Hematopoietic multipotent progenitor cell (in vitro differentiated cells): Measurements from ENCODE around the gene TAOK2. TPM values are rescaled to one million over a fixed set of nuclear protein-coding genes. Genes with fewer than 3 reads are reported as not detected.
"Not testable (repeated sequence)": the region's sequence is repeated elsewhere in the genome, so short reads cannot be mapped to it uniquely, and the experiment has no call there.

ENCODE experiments used
- DNase-seq, 3 donors: peaks; one replicate each; pipeline ENCODE4 v3.0.0-alpha.2; 2011 to 2015; ENCODE audit warnings: low read depth in 2 of 3, low spot score in 2 of 3
- total RNA-seq: library from RNA; depleted of rRNA; stranded (reverse); fragments of >200 nt; gene quantifications from one replicate; pipeline ENCODE4 v1.2.3, GENCODE V29; 2012

TAOK2 gene
- 29.1 TPM for total RNA-seq

DNA sequence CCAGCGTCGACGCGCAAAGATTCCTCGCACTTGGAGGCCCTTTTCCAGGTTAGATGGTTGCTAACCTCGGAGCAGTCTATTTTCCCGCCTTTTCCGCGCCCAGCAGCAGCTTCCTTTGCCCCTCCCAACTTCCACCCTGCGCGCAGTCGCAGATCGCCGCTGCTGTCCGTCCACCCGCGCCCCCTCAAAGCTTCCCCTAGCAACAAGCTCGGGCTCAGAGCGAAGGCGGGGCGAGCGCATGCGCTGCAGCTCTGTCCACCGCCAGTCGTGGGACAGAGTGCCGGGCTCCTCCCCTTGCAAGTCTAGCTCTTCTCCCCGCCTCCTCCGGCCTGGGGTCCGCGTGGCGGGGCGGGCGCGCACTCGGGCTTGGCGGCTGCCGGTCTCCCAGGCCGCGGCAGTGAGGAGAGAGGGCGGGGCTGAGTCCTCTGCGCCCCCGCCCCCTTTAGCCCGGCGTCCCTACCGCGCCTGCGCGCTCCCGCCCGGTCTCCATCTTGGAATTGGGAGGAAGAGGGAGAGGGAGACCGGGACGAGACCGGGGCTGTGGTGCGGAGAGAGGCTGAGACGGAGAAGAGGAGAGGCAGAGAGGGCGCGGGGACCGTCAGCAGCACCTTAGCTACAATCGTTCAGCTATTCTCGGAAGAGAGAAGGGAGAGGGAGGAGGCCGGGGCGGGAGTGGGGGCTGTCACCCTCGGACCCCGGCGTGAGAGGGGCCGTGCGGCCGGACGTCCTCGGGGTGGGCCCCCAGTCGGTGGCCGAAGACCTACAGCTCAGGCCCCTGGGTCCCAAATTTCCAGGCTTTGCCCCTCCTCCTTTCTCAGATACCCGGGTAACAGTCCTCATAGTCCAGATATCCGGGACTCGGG, at the start of gene TAOK2:
Gene TAOK2, plus strand, starts transcription at position 485 of the 863 bp plus-strand sequence. CDS start 3,905 bp downstream, outside the sequence.
- DNase-seq: peak; percentile 90 to 99 (median 99)

DNA sequence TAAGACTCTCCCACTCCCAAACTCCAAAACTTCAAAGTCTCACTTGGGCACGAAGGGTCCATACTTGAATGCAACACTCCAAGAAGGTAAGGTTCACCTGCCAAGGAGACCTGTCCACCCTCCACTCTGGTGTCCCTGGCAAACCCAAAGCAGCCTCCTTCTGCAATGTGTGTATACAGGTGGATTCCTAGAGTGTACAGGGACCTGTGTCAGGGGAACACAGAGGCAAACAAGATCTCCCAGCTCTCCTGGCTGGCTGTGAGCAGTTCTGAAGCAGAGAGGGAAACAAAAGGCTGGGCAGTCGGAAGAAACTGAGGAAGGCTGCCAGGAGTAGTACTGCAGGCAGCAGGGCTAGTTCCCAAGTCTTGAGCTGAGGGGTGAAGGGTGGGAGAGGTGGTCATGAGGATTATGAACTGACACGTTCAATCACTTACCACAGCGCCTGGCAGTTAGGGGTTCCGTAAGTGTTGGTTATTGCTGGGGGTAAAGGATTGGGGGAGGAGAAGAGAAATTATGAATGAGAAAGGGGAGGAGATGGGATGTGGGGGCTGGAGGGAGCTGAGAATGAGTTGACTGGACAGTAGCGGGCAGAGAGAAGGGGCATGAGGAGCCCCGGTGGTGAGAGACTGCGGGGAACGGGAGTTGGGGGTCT, 48.4 kb upstream of the TAOK2 start:
- DNase-seq: peak in 1 of 3 donors; percentile 24

DNA sequence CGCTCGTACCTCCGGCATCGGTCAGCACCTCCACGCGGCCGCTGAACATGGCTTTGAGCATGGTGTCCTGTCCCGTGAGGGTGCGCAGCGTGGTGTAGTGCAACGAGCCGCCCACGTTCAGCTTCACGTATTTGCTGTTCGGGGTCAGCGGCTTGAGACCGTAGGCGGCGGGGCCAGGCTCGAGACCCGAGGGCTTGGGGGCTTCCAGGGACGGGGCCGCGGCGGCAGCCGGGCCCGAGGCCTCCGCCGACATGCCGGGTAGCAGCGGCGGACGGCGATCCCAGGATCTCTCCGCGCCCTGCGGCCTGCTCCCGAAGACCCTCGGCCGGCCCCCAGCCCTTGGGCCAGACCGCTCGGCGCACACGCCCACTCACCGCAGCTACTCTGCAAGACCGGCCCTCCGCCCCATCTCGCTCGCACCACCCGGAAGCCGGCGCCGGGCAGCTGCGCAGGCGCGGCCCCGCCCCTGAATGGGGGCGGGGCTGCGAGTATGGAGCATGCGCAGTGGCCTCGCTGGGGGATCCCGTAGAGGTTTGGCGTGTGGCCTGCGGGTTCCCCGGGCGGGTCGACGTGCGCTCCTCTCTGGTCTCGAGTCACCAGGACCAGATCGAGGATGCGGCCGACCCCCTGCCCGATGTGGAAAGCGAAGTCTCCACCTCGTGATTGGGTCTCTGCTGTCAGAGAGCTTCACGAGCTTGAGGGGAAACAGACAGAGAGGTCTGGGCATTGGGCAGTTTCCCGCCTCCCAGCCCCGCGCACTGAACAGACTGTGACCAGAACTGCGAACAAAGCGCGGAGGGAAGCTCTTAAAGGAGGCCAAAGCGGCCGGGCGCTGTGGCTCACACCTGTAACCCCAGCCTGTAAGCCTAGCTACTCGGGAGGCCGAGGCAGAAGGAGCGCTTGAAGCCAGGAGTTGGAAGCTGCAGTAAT, 47.6 kb upstream of the TAOK2 start, which contains the start of gene KCTD13:
Gene KCTD13, minus strand, starts transcription at position 446 of the 930 bp plus-strand sequence. Its CDS starts 193 bp downstream, at position 253.
- peak; percentile 84 to 93 (median 89) for DNase-seq

DNA sequence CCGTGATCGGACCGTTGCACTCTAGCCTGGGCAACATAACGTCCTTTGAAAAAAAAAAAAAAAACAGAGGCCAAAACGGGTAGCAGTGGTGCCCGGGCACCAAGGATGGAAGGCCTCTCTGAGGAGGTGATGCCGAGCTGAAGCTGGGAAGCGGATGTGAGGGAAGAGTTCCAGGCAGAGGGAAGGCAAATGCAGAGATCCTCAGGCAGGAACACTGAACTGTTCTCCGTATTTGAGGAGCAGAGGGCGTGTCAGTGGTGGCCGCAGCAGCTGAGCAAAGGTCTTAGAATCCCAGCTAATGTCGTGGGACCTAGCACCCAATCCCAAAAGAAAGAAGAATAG, 47.0 kb upstream of the TAOK2 start:
- DNase-seq: no peak

DNA sequence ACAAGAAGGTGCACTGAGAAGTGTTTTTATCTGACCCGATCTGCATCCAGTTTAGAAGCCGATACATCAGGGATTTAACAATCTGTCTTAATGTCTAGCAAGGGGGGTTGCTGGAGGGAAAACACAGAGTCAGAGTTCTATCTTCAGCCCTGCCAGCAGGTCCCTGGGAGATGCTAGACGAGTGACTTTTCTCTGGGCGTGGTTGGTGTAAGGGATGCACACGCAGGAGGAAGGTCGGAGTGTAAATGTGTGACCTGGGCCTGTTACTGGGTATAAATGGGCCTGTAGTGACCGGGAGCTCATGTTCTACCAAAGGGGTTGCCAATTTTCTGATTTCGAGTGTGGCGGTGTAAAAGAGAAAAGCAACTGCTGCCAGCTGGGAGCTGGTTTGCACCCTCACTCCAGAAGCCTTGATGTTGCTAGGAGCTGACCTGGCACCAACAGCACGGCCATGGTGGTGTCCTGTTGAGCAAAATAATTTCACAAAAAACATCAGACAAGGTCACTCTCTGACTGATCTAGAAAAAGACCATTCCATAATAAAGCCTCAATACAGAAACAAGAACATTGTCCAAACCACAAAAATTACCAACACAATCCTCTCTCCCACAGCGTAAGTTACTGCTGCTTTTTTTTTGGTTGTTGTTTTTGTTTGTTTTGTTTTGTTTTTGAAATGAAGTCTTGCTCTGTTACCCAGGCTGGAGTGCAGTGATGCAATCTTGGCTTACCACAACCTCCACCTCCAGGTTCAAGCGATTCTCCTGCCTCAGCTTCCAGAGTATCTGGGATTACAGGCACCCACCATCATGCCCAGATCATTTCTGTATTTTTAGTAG, 46.4 kb upstream of the TAOK2 start:
- no peak for DNase-seq

DNA sequence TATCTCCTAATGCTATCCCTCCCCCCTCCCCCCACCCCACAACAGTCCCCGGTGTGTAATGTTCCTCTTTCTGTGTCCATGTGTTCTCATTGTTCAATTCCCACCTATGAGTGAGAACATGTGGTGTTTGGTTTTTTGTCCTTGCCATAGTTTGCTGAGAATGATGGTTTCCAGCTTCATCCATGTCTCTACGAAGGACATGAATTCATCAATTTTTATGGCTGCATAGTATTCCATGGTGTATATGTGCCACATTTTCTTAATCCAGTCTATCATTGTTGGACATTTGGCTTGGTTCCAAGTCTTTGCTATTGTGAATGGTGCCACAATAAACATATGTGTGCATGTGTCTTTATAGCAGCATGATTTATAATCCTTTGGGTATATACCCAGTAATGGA, 41.9 kb upstream of the TAOK2 start:
- DNase-seq: not testable (repeated sequence)

DNA sequence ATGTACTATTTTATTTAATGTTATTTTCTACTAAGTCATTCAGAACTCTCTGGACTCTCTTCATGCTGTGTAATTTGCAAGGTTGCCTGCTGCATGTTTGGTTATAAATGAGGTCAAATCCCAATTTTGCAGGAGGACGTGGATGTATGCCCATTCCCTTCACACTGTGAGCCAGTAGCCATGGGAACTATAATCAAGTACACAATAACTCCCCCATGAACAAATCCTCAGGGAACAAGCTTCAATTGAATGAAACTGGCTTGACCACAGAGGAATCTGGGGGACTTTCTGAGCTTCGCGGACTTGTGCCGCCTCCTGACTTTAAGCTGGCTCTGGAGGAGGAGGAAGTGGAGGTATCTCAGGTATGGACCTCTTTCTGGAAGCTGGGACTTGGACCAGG, 33.0 kb upstream of the TAOK2 start:
- DNase-seq: no peak

DNA sequence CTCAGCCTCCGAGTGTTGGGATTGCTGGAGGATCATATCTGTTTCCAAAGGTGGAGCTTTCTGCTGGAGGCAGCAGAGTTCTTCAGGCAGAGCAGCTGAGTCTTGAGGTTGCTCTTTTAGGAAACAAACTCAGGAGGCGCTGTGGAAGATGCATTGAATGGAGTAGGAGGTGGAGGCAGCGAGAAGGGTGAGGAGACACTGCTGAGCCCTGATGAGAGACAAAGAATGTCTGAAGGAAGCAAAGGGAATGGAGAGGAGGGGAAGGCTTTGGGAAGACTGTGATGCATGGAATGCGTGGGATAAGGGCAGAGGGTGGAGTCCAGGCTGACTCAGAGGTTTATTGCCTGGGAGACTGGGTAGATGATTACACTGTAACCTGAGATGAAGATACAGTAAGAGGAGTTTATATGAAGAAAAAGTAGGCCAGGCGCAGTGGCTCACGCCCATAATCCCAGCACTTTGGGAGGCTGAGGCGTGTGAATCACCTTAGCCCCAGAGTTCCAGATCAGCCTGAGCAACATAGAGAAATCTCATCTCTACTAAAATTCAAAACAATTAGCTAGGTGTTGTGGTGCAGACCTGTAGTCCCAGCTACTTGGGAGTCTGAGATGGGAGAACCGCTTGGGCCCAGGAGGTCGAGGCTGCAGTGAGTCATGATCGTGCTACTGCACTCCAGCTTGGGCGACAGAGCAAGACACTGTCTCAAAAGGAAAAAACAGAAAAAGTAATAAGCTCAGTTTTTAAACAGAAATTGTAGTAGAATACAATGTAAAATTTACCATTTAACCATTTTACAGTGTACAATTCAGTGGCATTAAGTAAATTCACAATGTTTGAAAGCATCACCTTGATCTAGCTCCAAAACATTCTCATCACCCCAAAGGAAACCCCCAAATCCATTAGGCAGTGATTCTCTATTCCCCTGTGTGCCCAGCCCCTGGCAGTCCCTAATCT, 29.5 kb upstream of the TAOK2 start:
- DNase-seq: no peak

DNA sequence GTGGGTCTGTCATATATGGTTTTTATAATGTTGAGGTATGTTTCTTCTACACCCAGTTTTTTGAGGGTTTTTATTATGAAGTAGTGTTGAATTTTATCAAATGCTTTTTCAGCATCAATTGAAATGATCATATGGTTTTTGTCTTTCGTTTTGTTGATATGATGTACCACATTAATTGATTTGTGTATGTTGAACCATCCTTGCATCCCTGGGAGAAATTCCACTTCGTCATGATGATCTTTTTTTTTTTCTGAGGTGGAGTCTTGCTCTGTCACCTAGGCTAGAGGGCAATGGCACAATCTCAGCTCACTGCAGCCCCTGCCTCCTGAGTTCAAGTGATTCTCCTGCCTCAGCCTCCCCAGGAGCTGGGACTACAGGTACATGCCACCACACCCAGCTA, 25.8 kb upstream of the TAOK2 start:
- DNase-seq: no peak

DNA sequence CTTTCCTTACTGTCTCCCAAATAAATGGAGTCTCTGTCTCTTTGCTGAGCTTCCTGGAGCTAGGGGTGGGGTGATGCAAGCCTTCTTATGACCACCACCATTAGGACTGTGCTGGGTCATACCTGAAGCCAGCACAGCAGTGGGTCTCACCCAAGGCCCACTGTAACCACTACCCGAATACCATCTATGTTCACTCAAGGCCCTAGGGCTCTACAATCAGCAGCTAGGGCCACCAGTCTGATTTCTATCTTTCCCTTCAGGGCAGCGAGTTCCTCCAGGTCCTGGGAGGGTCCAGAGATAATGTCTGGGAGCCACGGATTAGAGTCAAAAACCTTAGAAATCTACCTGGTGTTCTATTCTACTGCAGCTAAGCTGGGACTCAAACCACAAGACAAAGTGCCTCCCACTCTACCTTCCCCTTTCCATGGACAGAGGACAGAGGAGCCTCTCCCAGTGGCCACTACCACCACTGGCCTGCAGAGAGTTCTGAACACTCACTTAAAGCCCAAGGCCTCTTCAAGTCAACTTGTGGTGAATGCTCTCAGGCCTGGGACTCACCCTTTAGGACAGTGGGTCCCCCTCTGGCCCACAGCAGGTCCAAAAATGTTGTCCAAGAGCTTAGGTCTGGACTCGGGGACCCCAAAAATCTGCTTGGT, 22.7 kb upstream of the TAOK2 start:
- DNase-seq: no peak

DNA sequence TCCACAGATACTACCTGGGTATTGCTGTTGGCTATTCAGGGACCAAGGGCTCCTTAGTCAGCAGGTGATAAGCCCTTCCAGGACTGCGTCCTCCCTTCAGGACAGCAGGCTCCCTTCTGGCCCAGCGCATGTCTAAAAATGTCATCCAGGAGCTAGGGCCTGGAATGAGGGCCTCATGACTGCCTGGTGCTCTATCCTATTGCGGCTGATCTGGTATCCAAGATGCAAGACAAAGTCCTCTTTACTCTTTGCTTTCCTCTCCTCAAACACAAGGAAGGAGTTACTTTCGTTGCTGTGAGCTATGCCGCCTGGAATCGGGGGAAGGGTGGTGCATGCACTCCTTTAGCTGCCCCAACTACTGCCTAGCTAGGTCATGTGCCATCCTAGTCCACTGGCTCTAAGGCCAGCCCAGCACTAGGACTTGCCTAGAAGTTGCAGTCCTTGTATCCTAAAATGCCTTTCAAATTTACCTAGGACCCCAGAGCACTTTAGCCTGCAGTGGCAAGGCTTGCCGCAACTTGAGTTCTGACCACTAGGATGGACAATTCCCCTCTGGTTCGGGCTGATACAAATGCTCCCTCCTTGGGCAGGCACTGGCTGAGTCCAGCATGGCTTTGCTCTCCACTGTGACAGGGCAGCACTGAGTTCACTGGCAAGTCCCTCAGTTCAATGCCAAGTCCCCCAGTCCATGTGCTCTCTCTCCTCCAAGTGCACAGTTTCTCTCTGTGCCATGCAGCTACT, 21.9 kb upstream of the TAOK2 start:
- DNase-seq: no peak

DNA sequence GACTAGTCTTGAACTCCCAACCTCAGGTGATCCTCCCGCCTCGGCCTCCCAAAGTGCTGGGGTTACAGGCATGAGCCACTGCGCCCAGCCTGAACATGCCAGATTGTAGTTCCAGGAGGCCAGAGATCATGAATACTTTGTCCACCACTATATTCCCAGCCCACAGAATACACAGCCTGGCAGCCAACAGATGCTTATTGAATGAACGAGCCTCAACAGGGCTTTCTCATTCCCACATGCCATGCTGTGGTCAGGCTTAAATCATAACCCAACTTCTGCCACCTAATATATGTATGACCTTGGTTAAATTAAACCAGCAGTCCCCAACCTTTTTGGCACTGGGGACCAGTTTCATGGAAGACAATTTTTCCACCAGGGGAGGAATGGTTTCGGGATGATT, 14.9 kb upstream of the TAOK2 start:
- no peak for DNase-seq

DNA sequence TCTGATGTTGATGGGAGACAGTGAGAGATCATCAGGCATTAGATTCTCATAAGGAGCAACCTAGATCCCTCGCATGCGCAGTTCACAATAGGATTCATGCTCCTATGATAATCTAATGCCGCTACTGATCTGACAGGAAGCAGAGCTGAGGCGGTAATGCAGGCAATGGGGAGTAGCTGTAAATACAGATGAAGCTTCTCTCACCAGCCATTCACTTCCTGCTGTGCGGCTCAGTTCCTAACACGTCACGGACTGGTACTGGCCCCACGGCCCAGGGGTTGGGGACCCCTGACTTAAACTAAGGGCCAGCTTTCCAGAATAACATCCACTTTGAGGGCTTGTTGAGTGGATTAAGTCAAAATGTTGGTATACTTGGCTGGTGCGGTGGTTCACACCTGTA, 14.4 kb upstream of the TAOK2 start:
- no peak for DNase-seq

DNA sequence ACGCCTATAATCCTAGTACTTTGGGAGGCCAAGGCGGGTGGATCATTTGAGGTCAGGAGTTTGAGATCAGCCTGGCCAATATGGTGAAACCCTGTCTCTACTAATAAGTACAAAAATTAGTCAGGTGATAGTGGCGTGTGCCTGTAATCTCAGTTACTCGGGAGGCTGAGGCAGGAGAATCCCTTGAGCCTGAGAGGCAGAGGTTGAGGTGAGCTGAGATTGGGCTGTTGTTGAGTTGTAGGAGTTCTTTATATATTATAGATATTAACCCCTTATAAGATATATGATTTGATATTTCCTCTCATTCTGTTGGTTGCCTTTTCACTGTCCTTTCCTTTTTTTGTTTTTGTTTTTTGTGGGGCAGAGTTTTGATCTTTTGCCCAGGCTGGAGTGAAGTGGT, 13.8 kb upstream of the TAOK2 start:
- not testable (repeated sequence) for DNase-seq

DNA sequence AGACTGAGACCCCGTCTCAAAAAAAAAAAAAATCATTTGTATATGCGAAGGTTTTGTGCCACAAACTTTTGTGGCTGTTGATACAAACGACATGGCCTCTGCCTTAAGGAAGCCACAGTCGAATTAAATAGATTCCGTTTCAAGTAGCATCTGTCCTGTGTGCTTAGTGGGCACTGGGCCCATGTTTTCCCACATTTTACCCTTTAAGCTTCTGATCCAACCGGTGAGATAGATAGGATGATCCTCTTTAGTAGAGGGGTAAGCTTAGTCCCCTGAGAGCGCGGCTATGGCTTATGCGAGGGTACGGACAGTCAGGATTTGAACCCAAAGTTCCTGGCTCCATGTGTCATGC, 12.6 kb upstream of the TAOK2 start:
- DNase-seq: no peak

DNA sequence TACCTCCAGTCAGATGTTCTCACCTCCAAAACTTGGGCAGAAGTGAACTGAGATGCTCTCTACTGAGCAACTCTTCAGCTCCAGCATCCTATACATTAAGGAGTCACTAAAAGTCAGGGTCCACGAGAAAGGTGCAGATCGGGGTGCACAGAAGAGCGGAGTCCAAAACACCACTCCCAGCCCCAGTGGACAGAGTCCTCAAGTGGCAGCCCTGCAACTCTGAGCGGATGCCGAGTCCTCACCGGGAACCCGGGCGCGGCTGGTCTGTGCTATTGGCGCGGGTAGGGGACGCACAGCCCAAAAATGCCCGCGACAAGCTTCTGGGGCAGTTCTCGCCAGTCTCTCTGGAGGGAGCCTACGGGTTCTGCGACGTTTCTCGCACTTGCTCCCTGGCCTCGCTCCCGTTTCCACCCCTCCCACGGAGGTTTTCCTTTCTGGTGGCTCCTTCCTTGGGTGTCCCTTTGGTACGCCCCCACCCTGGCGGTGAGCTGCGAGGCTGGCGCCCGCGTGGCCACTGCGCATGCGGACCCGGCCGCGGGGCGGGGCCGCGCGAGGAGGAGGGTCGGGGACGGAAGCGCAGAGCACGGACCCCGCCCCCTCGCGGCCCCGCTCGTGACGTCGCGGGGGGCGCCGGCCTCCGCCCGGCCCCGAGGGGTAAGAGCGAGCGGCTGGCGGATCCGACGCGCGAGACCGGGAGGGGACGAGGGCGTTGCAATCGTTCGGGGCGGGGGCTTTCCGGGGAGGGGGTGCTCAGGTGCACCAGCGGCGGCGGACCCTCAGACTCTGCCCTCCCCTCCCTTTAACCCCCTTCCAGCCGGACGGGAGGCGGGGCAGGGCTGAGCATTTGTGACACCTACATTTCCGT, 12.0 kb upstream of the TAOK2 start, which contains the start of gene TMEM219:
Gene TMEM219, plus strand, starts transcription at position 601 of the 865 bp plus-strand sequence. CDS start 1,065 bp downstream, outside the sequence.
- DNase-seq: peak; percentile 95 to 98 (median 96)
